Tibial nerve (tissue), 4 donors: ENCODE data around the gene CASS4.

ENCODE experiments used
- CTCF ChIP-seq, 5 experiments: fragments of 200-600 bp in 3 of 5; fragments of 450-650 bp in 2 of 5; sonication (generic) in 3 of 5; IDR thresholded peaks; one replicate each; pipeline ENCODE4 v1.5.1; 2016 to 2019; ENCODE audit warnings: antibody characterized with exemption in 5 of 5, mild to moderate bottlenecking in 3 of 5, moderate library complexity in 2 of 5
- EP300 ChIP-seq, 2 donors: sonication (generic); formaldehyde crosslinking; IDR thresholded peaks; one replicate each; pipeline ENCODE4 v1.6.1; 2017; ENCODE audit warnings: antibody characterized with exemption in 2 of 2, mild to moderate bottlenecking in 1 of 2
- POLR2A ChIP-seq, 2 donors: fragments of 450-650 bp; IDR thresholded peaks; one replicate each; pipeline ENCODE4 v1.6.1; 2017; ENCODE audit warnings: antibody characterized with exemption in 2 of 2, mild to moderate bottlenecking in 2 of 2, moderate library complexity in 2 of 2

GRCh38 chr20:56447227-56447626 is 35.2 kb downstream of the CASS4 start:
- TF ChIP-seq CTCF (IDR thresholded peaks at IDR 0.05) (no peak), EP300 (IDR thresholded peaks at IDR 0.05) (no peak), POLR2A (IDR thresholded peaks at IDR 0.05) (no peak)
